OCI-LY7 (cell line): Measurements from ENCODE around the gene ZBTB20. TPM values are rescaled to one million over a fixed set of nuclear protein-coding genes. Genes with fewer than 3 reads are reported as not detected.

Source experiments
- BruUV-seq: library from RNA; stranded (reverse); fragments of 400-500 nt; replicated peaks from 2 replicates; lab custom pipeline; 2021; lab: Mats Ljungman, UMichigan
- CTCF ChIA-PET: fragments of 300-600 bp; sonication (Branson Sonifier 250); formaldehyde crosslinking; loops from one replicate; lab custom pipeline; 2022; ENCODE audit warnings: antibody characterized with exemption; ENCODE audit not compliant: unreplicated experiment; lab: Charles Lee
- POLR2A ChIA-PET: fragments of 300-600 bp; sonication (Branson Sonifier 250); formaldehyde crosslinking; loops from one replicate; lab custom pipeline; 2022; ENCODE audit warnings: antibody characterized with exemption; lab: Charles Lee
- DNase-seq: peaks from one replicate; pipeline ENCODE4 v3.0.0-alpha.2; 2015; ENCODE audit warnings: low spot score
- H2AFZ ChIP-seq: fragments of 200-600 bp; sonication (generic), shearing (Covaris generic); 2 replicates; pipeline ENCODE4 v1.6.1; 2014; ENCODE audit warnings: mild to moderate bottlenecking, antibody characterized with exemption, low read length, moderate library complexity
- H3K27ac ChIP-seq: fragments of 200-600 bp; sonication (generic); 2 replicates; pipeline ENCODE4 v1.5.1; 2014; ENCODE audit warnings: mixed run types, low read depth, mild to moderate bottlenecking, moderate library complexity, low read length, inconsistent platforms; ENCODE audit not compliant: poor library complexity, severe bottlenecking
- H3K36me3 ChIP-seq: fragments of 200-600 bp; sonication (generic); 2 replicates; pipeline ENCODE4 v1.6.1; 2014; ENCODE audit warnings: mild to moderate bottlenecking, antibody characterized with exemption, low read length, moderate library complexity, mixed read lengths; ENCODE audit not compliant: insufficient read depth
- H3K4me1 ChIP-seq: fragments of 200-600 bp; sonication (generic); 2 replicates; pipeline ENCODE4 v1.5.1; 2014; ENCODE audit warnings: mild to moderate bottlenecking, low read length; ENCODE audit not compliant: insufficient read depth, poor library complexity, severe bottlenecking
- H3K4me2 ChIP-seq: fragments of 200-600 bp; sonication (generic); 2 replicates; pipeline ENCODE4 v1.6.1; 2014; ENCODE audit warnings: mild to moderate bottlenecking, low read length
- H3K4me3 ChIP-seq: fragments of 200-600 bp; sonication (generic); 2 replicates; pipeline ENCODE4 v1.5.1; 2014; ENCODE audit warnings: mild to moderate bottlenecking, low read depth, low read length; ENCODE audit not compliant: poor library complexity, severe bottlenecking
- H3K79me2 ChIP-seq: fragments of 200-600 bp; sonication (generic); 2 replicates; pipeline ENCODE4 v1.6.1; 2016; ENCODE audit warnings: low read depth, mild to moderate bottlenecking, low read length, moderate library complexity, mixed read lengths; ENCODE audit not compliant: insufficient read depth
- H3K9me2 ChIP-seq: fragments of 200-600 bp; sonication (generic); 2 replicates; pipeline ENCODE4 v1.6.1; 2016; ENCODE audit warnings: mild to moderate bottlenecking, low read length, mixed read lengths; ENCODE audit not compliant: insufficient read depth
- H3K9me3 ChIP-seq: fragments of 200-600 bp; sonication (generic); 2 replicates; pipeline ENCODE4 v1.6.1; 2014; ENCODE audit warnings: mild to moderate bottlenecking, mixed run types, low read length, mixed read lengths
- H4K20me1 ChIP-seq: fragments of 200-600 bp; sonication (generic); 2 replicates; pipeline ENCODE4 v1.6.1; 2014; ENCODE audit warnings: mild to moderate bottlenecking, antibody characterized with exemption, low read length, moderate library complexity, mixed read lengths; ENCODE audit not compliant: insufficient read depth
- CTCF ChIP-seq: fragments of 200-600 bp; sonication (generic); conservative IDR thresholded peaks from 2 replicates; pipeline ENCODE4 v1.5.1; 2014; ENCODE audit warnings: mild to moderate bottlenecking, antibody characterized with exemption, low read length, moderate library complexity, mixed read lengths
- EZH2phosphoT487 ChIP-seq: fragments of 200-600 bp; sonication (generic); IDR thresholded peaks from 2 replicates; pipeline ENCODE4 v1.6.1; 2018; ENCODE audit warnings: low read depth, borderline replicate concordance, mild to moderate bottlenecking, mixed run types, antibody characterized with exemption, low read length, moderate library complexity, mixed read lengths
- intact Hi-C: fragments of 100-400 bp; cut with micrococcal nuclease; formaldehyde crosslinking; loops from one replicate; pipeline ENCODE4 v1.10.0; 2022; ENCODE audit not compliant: unreplicated experiment
- total RNA-seq, 2 experiments: library from RNA; depleted of rRNA in 1 of 2; stranded (reverse); fragments of >200 nt in 1 of 2; shearing (Covaris generic) in 1 of 2; gene quantifications; 2 replicates each; pipeline ENCODE4 v1.2.3, GENCODE V29; 2014 to 2022

The ZBTB20 gene
- total RNA-seq, 2 experiments from 2014 or later: 5.5 to 11.8 TPM

GRCh38 chr3:114299421-114299820 is 847.7 kb downstream of the ZBTB20 start:
- H3K36me3 ChIP-seq: no peaks in the 10 kb centered on the region
- intact Hi-C loops: loop anchor here (10.0 kb wide), 1 partner anchor 455 kb away; no protein-coding TSS in a partner anchor
- ChIA-PET CTCF (no interaction called here), POLR2A (interaction anchor here (0.5 to 2.1 kb wide), 2 partner anchors 8 to 169 kb away, joined by 4 to 7 read pairs; no protein-coding TSS in a partner anchor)
- no peak overlapping the region for H3K4me2 ChIP-seq
- no peaks in the 10 kb centered on the region for H3K9me3 ChIP-seq
- H4K20me1 ChIP-seq: no peaks in the 10 kb centered on the region
- no peak overlapping the region for H3K4me3 ChIP-seq
- H3K4me1 ChIP-seq: no peaks in the 10 kb centered on the region
- no peak overlapping the region for H2AFZ ChIP-seq
- TF ChIP-seq CTCF: peak; percentile 48
- TF ChIP-seq EZH2phosphoT487: no peak
- DNase-seq: no peak
- no peak overlapping the region for H3K27ac ChIP-seq
- no peaks in the 10 kb centered on the region for H3K9me2 ChIP-seq
- no TSS peak for BruUV-seq
- H3K79me2 ChIP-seq: no peaks in the 10 kb centered on the region

GRCh38 chr3:114295946-114296345 is 851.1 kb downstream of the ZBTB20 start:
- intact Hi-C loops: loop anchor here (10.0 kb wide), 1 partner anchor 451 kb away; no protein-coding TSS in a partner anchor
- CTCF ChIA-PET: interaction anchor here (0.6 kb wide), 1 partner anchor 1932 kb away, joined by 3 read pairs; no protein-coding TSS in a partner anchor
- peaks cover 8% of the 10 kb centered on the region for H3K4me1 ChIP-seq
- BruUV-seq: no TSS peak
- no peak for DNase-seq
- no peaks in the 10 kb centered on the region for H3K36me3 ChIP-seq
- H3K9me2 ChIP-seq: no peaks in the 10 kb centered on the region
- no peaks in the 10 kb centered on the region for H4K20me1 ChIP-seq
- POLR2A ChIA-PET: interaction anchor here (0.7 to 2.2 kb wide), 4 partner anchors 10 to 135 kb away, joined by 3 to 9 read pairs (median 6); no protein-coding TSS in a partner anchor
- H3K27ac ChIP-seq: no peak overlapping the region
- H3K4me2 ChIP-seq: no peak overlapping the region
- H2AFZ ChIP-seq: no peak overlapping the region
- H3K9me3 ChIP-seq: no peaks in the 10 kb centered on the region
- no peak overlapping the region for H3K4me3 ChIP-seq
- no peaks in the 10 kb centered on the region for H3K79me2 ChIP-seq
- no peak for TF ChIP-seq CTCF
- no peak for TF ChIP-seq EZH2phosphoT487

GRCh38 chr3:114294940-114295480 is 852.1 kb downstream of the ZBTB20 start:
- H3K79me2 ChIP-seq: no peaks in the 10 kb centered on the region
- H3K4me2 ChIP-seq: no peak overlapping the region
- no TSS peak for BruUV-seq
- H3K4me3 ChIP-seq: no peak overlapping the region
- H3K9me2 ChIP-seq: no peaks in the 10 kb centered on the region
- H3K4me1 ChIP-seq: peaks cover 8% of the 10 kb centered on the region
- no peaks in the 10 kb centered on the region for H4K20me1 ChIP-seq
- no peaks in the 10 kb centered on the region for H3K9me3 ChIP-seq
- no peak for TF ChIP-seq EZH2phosphoT487
- no peak for TF ChIP-seq CTCF
- ChIA-PET POLR2A (no interaction called here), CTCF (no interaction called here)
- no peaks in the 10 kb centered on the region for H3K36me3 ChIP-seq
- no peak overlapping the region for H3K27ac ChIP-seq
- DNase-seq: no peak
- intact Hi-C loops: loop anchor here (10.0 kb wide), 1 partner anchor 450 kb away; no protein-coding TSS in a partner anchor
- H2AFZ ChIP-seq: no peak overlapping the region
